SH-SY5Y (cell line): Measurements from ENCODE around the gene VSX1.

ENCODE experiments used
- GATA2 ChIP-seq: IDR thresholded peaks from 2 replicates; pipeline ENCODE4 v1.6.1; 2011; ENCODE audit warnings: mild to moderate bottlenecking, low read depth, low read length
- GATA3 ChIP-seq: IDR thresholded peaks from 2 replicates; pipeline ENCODE4 v1.6.1; 2011; ENCODE audit warnings: low read depth, mild to moderate bottlenecking, low read length, moderate library complexity

DNA sequence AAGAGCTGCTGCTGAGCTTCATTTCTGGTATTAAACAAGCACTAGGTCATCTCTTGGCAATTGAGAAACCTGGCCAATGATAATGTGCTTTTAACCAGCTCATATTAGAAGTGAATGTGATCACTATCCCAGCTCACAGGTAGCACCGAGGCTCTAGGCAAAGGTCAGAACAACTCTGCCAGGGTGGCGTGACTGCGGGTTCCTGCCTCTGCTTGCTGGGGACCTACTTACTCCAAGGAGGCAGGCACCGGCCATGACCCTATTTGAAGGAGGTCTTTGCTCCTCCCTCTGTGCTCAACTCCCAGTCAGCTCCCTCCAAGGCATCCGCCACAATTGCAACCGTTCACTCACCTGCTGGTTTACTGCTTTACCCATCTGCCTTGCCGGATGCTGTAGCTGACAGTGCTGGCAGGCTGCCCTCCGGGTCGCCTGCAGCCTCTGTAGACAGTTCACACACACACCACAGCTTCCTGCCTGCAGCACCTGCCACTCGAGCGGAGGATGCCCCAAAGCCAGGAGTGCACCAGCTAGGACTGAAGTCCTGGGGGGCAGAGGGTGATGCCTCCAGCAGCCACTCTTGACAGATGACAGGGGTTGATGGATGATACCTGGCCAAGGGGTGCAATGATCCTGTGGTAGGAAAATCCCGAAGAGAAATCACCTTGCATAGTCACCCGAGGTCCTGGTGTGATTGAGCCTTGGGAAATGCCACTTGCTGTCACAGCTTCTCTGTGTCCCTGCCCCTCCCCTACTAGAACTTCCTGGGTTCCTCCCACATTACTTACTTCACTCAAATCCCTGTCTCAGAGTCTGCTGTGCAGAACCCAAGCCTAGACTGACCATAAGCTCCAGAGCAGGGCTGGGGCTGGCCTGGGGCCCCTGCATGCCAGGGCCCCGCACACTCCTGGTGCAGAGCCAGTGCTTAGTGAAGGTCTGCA lies 8.8 kb upstream of the VSX1 start:
- TF ChIP-seq GATA2 (no peak), GATA3 (no peak)
